Mesodermal cell (in vitro differentiated cells): ENCODE results near the gene CELSR1.

Experiments used
- H3K27ac ChIP-seq: 2 replicates; pipeline ENCODE4 v1.7.0; 2013; ENCODE audit warnings: mild to moderate bottlenecking, low read depth, low read length, moderate library complexity; ENCODE audit not compliant: severe bottlenecking
- H3K36me3 ChIP-seq: 2 replicates; pipeline ENCODE4 v1.7.1; 2013; ENCODE audit warnings: mild to moderate bottlenecking, low read length, moderate library complexity; ENCODE audit not compliant: control insufficient read depth, insufficient read depth
- H3K4me1 ChIP-seq: one replicate; pipeline ENCODE4 v1.7.1; 2013; ENCODE audit warnings: mild to moderate bottlenecking, low read length; ENCODE audit not compliant: insufficient read depth, control insufficient read depth, poor library complexity, severe bottlenecking
- H3K4me3 ChIP-seq: 2 replicates; pipeline ENCODE4 v1.7.0; 2013; ENCODE audit warnings: low read length, control low read depth, mild to moderate bottlenecking; ENCODE audit not compliant: insufficient read depth, poor library complexity, severe bottlenecking; ENCODE audit errors: extremely low read depth
- H3K9me3 ChIP-seq: 2 replicates; pipeline ENCODE4 v1.7.1; 2013; ENCODE audit warnings: mild to moderate bottlenecking, low read length, moderate library complexity; ENCODE audit not compliant: control insufficient read depth
- WGBS, 2 experiments: methylation state at CpG; one replicate each; pipeline ENCODE4 v1.1.5; 2013; ENCODE audit warnings: missing lambda C conversion rate in 2 of 2; ENCODE audit not compliant: insufficient coverage in 2 of 2; 5-methylcytosine and 5-hydroxymethylcytosine counted together

CELSR1 gene

GRCh38 chr22:46362934-46363515, 174.4 kb downstream of the CELSR1 start:
- H3K4me1 ChIP-seq: no peaks in the 10 kb centered on the region
- no peaks in the 10 kb centered on the region for H3K9me3 ChIP-seq
- no peaks in the 10 kb centered on the region for H3K36me3 ChIP-seq
- no peak overlapping the region for H3K27ac ChIP-seq
- no peak overlapping the region for H3K4me3 ChIP-seq
- 92 to 93% methylated on average over 14 to 15 of the region's 15 CpGs for WGBS, 2 experiments

- Histone ChIP-seq H3K4me1 (no peaks in the 10 kb centered on the region), H3K36me3 (no peaks in the 10 kb centered on the region), H3K9me3 (no peaks in the 10 kb centered on the region), H3K4me3 (no peak overlapping the region), H3K27ac (no peak overlapping the region)
- 90 to 91% methylated on average over 22 to 23 of the region's 25 CpGs for WGBS, 2 experiments
Measured at GRCh38 chr22:46362203-46362933, 175.1 kb downstream of the CELSR1 start.

GRCh38 chr22:46361826-46362202, 175.6 kb downstream of the CELSR1 start:
- Histone ChIP-seq H3K36me3 (peaks cover 5% of the 10 kb centered on the region), H3K4me3 (no peak overlapping the region), H3K4me1 (no peaks in the 10 kb centered on the region), H3K9me3 (no peaks in the 10 kb centered on the region), H3K27ac (no peak overlapping the region)
- 92 to 93% methylated on average over 10 to 11 of the region's 11 CpGs for whole genome bisulfite sequencing, 2 experiments

- WGBS, 2 experiments: 100% methylated on average over 2 to 7 of the region's 10 CpGs
- H3K9me3 ChIP-seq: no peaks in the 10 kb centered on the region
- no peak overlapping the region for H3K4me3 ChIP-seq
- H3K27ac ChIP-seq: no peak overlapping the region
- peaks cover 14% of the 10 kb centered on the region for H3K36me3 ChIP-seq
- H3K4me1 ChIP-seq: no peaks in the 10 kb centered on the region
Measured at GRCh38 chr22:46360891-46361290, 176.5 kb downstream of the CELSR1 start.

GRCh38 chr22:46360097-46360496, 177.3 kb downstream of the CELSR1 start:
- peaks cover 21% of the 10 kb centered on the region for H3K36me3 ChIP-seq
- no peak overlapping the region for H3K27ac ChIP-seq
- H3K9me3 ChIP-seq: no peaks in the 10 kb centered on the region
- H3K4me1 ChIP-seq: no peaks in the 10 kb centered on the region
- 92 to 95% methylated on average over 4 to 5 of the region's 5 CpGs for WGBS, 2 experiments
- no peak overlapping the region for H3K4me3 ChIP-seq

- H3K9me3 ChIP-seq: no peaks in the 10 kb centered on the region
- peaks cover 27% of the 10 kb centered on the region for H3K36me3 ChIP-seq
- H3K27ac ChIP-seq: no peak overlapping the region
- H3K4me1 ChIP-seq: no peaks in the 10 kb centered on the region
- 94 to 95% methylated on average over 13 to 14 of the region's 14 CpGs for WGBS, 2 experiments
- no peak overlapping the region for H3K4me3 ChIP-seq
Measured at GRCh38 chr22:46359362-46359761, 178.1 kb downstream of the CELSR1 start.

GRCh38 chr22:46358766-46359165, 178.7 kb downstream of the CELSR1 start:
- H3K36me3 ChIP-seq: peaks cover 33% of the 10 kb centered on the region
- WGBS, 2 experiments: 94 to 98% methylated on average over 4 to 5 of the region's 6 CpGs
- H3K4me1 ChIP-seq: no peaks in the 10 kb centered on the region
- H3K27ac ChIP-seq: no peak overlapping the region
- H3K9me3 ChIP-seq: no peaks in the 10 kb centered on the region
- H3K4me3 ChIP-seq: no peak overlapping the region

GRCh38 chr22:46357711-46358520, 179.5 kb downstream of the CELSR1 start:
- H3K27ac ChIP-seq: no peak overlapping the region
- 95 to 99% methylated on average over 17 of the region's 19 CpGs for WGBS, 2 experiments
- no peak overlapping the region for H3K4me3 ChIP-seq
- no peaks in the 10 kb centered on the region for H3K4me1 ChIP-seq
- H3K36me3 ChIP-seq: peaks cover 40% of the 10 kb centered on the region
- H3K9me3 ChIP-seq: no peaks in the 10 kb centered on the region

GRCh38 chr22:46356496-46357480, 180.6 kb downstream of the CELSR1 start:
- Histone ChIP-seq H3K36me3 (peaks cover 49% of the 10 kb centered on the region), H3K27ac (no peak overlapping the region), H3K4me1 (no peaks in the 10 kb centered on the region), H3K4me3 (no peak overlapping the region), H3K9me3 (no peaks in the 10 kb centered on the region)
- WGBS, 2 experiments: 89 to 94% methylated on average over 18 to 21 of the region's 23 CpGs

- H3K4me1 ChIP-seq: no peaks in the 10 kb centered on the region
- H3K4me3 ChIP-seq: no peak overlapping the region
- WGBS, 2 experiments: 96 to 99% methylated on average over 8 to 9 of the region's 12 CpGs
- no peaks in the 10 kb centered on the region for H3K9me3 ChIP-seq
- peaks cover 56% of the 10 kb centered on the region for H3K36me3 ChIP-seq
- no peak overlapping the region for H3K27ac ChIP-seq
Measured at GRCh38 chr22:46355996-46356471, 181.4 kb downstream of the CELSR1 start.
